ENCODE measurements around the gene ITPR2.

DNA sequence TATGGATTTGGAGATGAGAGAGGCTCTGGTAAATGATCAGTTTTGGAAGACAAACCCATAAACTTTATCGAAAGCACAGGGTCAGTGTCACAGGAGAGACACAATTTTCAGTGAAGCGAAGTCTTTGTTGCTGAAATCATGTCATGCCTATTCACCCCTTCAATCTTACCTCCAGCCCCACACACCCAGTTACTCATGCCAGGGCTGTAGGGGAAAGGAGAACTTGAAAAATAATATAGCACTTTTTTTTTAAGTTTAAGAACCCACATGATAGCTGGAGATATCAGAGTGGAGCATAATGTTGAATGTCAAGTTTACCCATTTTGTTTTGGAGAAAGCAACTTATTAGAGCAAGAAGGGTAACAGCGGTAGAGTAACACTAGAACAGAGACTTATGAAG is 530.2 kb downstream of the ITPR2 start:
- TF ChIP-seq CTCF (IDR thresholded peaks at IDR 0.05; ENCODE audit: low read depth, low read length): no peak
- no peak for TF ChIP-seq EZH2phosphoT487 (IDR thresholded peaks at IDR 0.05; ENCODE audit: low read depth)

All from OCI-LY3 (cell line).